ENCODE measurements around the gene SOX12. TPM values are rescaled to one million over a fixed set of nuclear protein-coding genes. Genes with fewer than 3 reads are reported as not detected.
"Not testable (repeated sequence)": the region's sequence is repeated elsewhere in the genome, so short reads cannot be mapped to it uniquely, and the experiment has no call there.

The SOX12 gene
- total RNA-seq, 1 experiment from 2014 or later, result 40.4 TPM

DNA sequence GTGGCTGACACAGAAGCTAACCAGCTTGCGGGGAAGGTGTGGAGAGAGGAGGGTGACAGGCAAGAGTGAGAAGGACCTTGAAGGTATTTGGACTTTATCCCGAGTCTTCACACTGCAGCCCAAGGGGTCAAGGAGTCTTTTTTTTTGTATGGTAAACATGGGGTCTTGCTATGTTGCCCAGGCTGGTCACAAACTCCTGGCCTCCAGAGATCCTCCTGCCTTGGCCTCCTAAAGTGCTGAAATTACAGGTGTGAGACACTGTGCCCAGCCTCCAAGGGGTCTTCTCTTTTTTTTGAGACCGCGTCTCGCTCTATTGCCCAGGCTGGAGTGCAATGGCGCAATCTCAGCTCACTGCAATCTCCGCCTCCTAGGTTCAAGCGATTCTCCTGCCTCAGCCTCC is 9.2 kb downstream of the SOX12 start:
- Histone ChIP-seq H3K4me1 (ENCODE audit: control insufficient read depth in 1 of 2, insufficient read depth in 2 of 2, low read length in 2 of 2) (peaks cover 0 to 14% of the 10 kb centered on the region in 2 experiments; a peak in 3 of 4 replicates), H4K20me1 (ENCODE audit: insufficient read depth) (no peaks in the 10 kb centered on the region), H3K9me2 (ENCODE audit: insufficient read depth) (no peaks in the 10 kb centered on the region), H3K9ac (ENCODE audit: low read length) (no peak overlapping the region), H3K4me3 (replicated peaks in 1 of 2; ENCODE audit: low read depth in 1 of 2, low read length in 2 of 2) (no peak overlapping the region), H3K36me3 (ENCODE audit: control insufficient read depth in 1 of 2, insufficient read depth in 2 of 2, low read length in 2 of 2) (no peaks in the 10 kb centered on the region), H2AFZ (ENCODE audit: low read depth, low read length, poor library complexity, severe bottlenecking) (no peak overlapping the region), H3K27me3 (ENCODE audit: insufficient read depth, low read length) (no peaks in the 10 kb centered on the region), H3K9me3 (ENCODE audit: control insufficient read depth in 1 of 2, insufficient read depth in 1 of 2, low read depth in 1 of 2, low read length in 2 of 2) (no peaks in the 10 kb centered on the region), H3K4me2 (ENCODE audit: low read length) (no peak overlapping the region), H3K27ac (ENCODE audit: low read depth, low read length) (no peak overlapping the region), H3K79me2 (ENCODE audit: insufficient read depth, low read length) (0 out of 2 replicates have a peak, but pooled peaks cover under 1% of the 10 kb centered on the region)
- TF ChIP-seq, protein P1, sequence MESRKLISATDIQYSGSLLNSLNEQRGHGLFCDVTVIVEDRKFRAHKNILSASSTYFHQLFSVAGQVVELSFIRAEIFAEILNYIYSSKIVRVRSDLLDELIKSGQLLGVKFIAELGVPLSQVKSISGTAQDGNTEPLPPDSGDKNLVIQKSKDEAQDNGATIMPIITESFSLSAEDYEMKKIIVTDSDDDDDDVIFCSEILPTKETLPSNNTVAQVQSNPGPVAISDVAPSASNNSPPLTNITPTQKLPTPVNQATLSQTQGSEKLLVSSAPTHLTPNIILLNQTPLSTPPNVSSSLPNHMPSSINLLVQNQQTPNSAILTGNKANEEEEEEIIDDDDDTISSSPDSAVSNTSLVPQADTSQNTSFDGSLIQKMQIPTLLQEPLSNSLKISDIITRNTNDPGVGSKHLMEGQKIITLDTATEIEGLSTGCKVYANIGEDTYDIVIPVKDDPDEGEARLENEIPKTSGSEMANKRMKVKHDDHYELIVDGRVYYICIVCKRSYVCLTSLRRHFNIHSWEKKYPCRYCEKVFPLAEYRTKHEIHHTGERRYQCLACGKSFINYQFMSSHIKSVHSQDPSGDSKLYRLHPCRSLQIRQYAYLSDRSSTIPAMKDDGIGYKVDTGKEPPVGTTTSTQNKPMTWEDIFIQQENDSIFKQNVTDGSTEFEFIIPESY (IDR thresholded peaks at IDR 0.05; ENCODE audit: extremely low read depth, insufficient replicate concordance, low read length), result no peak
- no peak for TF ChIP-seq POLR2AphosphoS5 (IDR thresholded peaks at IDR 0.05; ENCODE audit: low read depth, low read length)
- no peak for TF ChIP-seq POLR2A (IDR thresholded peaks at IDR 0.05; ENCODE audit: borderline replicate concordance, extremely low read depth, insufficient read depth, insufficient read length)
- no peak for TF ChIP-seq CBX3 (IDR thresholded peaks at IDR 0.05; ENCODE audit: low read depth)
- no peak for TF ChIP-seq EZH2 (IDR thresholded peaks at IDR 0.05)
- no peak for TF ChIP-seq SIN3A (IDR thresholded peaks at IDR 0.05; ENCODE audit: low read depth)
- TF ChIP-seq SRF (IDR thresholded peaks at IDR 0.05; ENCODE audit: low read depth), result no peak
- no peak for TF ChIP-seq SP1 (IDR thresholded peaks at IDR 0.05; ENCODE audit: low read depth)
- no peak for TF ChIP-seq RAD21 (IDR thresholded peaks at IDR 0.05; ENCODE audit: low read depth)
- no peak for TF ChIP-seq ZFX (IDR thresholded peaks at IDR 0.05)
- TF ChIP-seq, protein P2, sequence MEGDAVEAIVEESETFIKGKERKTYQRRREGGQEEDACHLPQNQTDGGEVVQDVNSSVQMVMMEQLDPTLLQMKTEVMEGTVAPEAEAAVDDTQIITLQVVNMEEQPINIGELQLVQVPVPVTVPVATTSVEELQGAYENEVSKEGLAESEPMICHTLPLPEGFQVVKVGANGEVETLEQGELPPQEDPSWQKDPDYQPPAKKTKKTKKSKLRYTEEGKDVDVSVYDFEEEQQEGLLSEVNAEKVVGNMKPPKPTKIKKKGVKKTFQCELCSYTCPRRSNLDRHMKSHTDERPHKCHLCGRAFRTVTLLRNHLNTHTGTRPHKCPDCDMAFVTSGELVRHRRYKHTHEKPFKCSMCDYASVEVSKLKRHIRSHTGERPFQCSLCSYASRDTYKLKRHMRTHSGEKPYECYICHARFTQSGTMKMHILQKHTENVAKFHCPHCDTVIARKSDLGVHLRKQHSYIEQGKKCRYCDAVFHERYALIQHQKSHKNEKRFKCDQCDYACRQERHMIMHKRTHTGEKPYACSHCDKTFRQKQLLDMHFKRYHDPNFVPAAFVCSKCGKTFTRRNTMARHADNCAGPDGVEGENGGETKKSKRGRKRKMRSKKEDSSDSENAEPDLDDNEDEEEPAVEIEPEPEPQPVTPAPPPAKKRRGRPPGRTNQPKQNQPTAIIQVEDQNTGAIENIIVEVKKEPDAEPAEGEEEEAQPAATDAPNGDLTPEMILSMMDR (IDR thresholded peaks at IDR 0.05 in 2 of 3, conservative IDR thresholded peaks at IDR 0.05 in 1 of 3; ENCODE audit: borderline replicate concordance in 1 of 3, insufficient read depth in 1 of 3, low read depth in 2 of 3, low read length in 2 of 3), result no peak
- TF ChIP-seq, protein P3, sequence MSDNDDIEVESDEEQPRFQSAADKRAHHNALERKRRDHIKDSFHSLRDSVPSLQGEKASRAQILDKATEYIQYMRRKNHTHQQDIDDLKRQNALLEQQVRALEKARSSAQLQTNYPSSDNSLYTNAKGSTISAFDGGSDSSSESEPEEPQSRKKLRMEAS (IDR thresholded peaks at IDR 0.05), result no peak
- no peak for TF ChIP-seq YY1 (IDR thresholded peaks at IDR 0.05; ENCODE audit: extremely low read depth, insufficient replicate concordance, low read depth, low read length)
- no peak for TF ChIP-seq EZH2phosphoT487 (IDR thresholded peaks at IDR 0.05; ENCODE audit: borderline replicate concordance)
- RAD21 ChIA-PET (ENCODE audit: low non-redundant PET in 1 of 2, low total read pairs in 2 of 2, uncharacterized antibody in 2 of 2, unreplicated experiment in 2 of 2), result no interaction called here
- no peak for ATAC-seq
- DNase-seq (ENCODE audit: low read depth, low spot score), result no peak
- intact Hi-C loops (cut with micrococcal nuclease), result no loop called here
- POLR2A ChIA-PET, result no interaction called here
- CTCF ChIA-PET, result no interaction called here
- BruUV-seq (replicated peaks), result no TSS peak

DNA sequence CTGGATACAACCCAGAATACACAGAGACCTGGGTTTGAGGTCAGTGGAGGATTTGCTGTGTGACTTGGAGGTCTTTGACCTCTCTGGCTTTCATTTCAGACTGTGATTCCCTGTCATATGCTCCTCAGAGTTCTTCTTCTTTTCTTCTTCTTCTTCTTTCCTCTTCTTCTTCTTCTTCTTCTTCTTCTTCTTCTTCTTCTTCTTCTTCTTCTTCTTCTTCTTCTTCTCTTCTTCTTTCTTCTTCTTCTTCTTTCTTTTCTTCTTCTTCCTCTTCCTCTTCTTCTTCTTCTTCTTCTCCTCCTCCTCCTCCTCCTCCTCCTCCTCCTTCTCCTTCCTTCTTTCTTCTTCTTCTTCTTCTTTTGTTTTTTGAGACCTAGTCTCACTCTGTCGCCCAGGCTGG is 10.7 kb downstream of the SOX12 start:
- H3K27ac ChIP-seq (ENCODE audit: low read depth, low read length); POLR2A ChIA-PET; H3K79me2 ChIP-seq (ENCODE audit: insufficient read depth, low read length); H3K36me3 ChIP-seq (ENCODE audit: control insufficient read depth in 1 of 2, insufficient read depth in 2 of 2, low read length in 2 of 2); H2AFZ ChIP-seq (ENCODE audit: low read depth, low read length, poor library complexity, severe bottlenecking); H3K9me2 ChIP-seq (ENCODE audit: insufficient read depth); H3K4me2 ChIP-seq (ENCODE audit: low read length); RAD21 ChIA-PET (ENCODE audit: low non-redundant PET in 1 of 2, low total read pairs in 2 of 2, uncharacterized antibody in 2 of 2, unreplicated experiment in 2 of 2); BruUV-seq (replicated peaks); H3K9me3 ChIP-seq (ENCODE audit: control insufficient read depth in 1 of 2, insufficient read depth in 1 of 2, low read depth in 1 of 2, low read length in 2 of 2); H3K9ac ChIP-seq (ENCODE audit: low read length); H3K4me3 ChIP-seq (replicated peaks in 1 of 2; ENCODE audit: low read depth in 1 of 2, low read length in 2 of 2); CTCF ChIA-PET; ATAC-seq; intact Hi-C loops (cut with micrococcal nuclease); DNase-seq (ENCODE audit: low read depth, low spot score); H3K4me1 ChIP-seq (ENCODE audit: control insufficient read depth in 1 of 2, insufficient read depth in 2 of 2, low read length in 2 of 2); H4K20me1 ChIP-seq (ENCODE audit: insufficient read depth); H3K27me3 ChIP-seq (ENCODE audit: insufficient read depth, low read length): not testable (repeated sequence)

Data from HCT116 (cell line).